Loucy (cell line): Measurements from ENCODE around the gene RNF40.

Experiments
- H2AFZ ChIP-seq: fragments of 200-600 bp; sonication (generic); 2 replicates; pipeline ENCODE4 v1.6.0; 2016; ENCODE audit warnings: antibody characterized with exemption, mild to moderate bottlenecking, low read length, moderate library complexity
- H3F3A ChIP-seq: fragments of 200-600 bp; 2 replicates; pipeline ENCODE4 v1.6.0; 2016; ENCODE audit warnings: antibody characterized with exemption, low read depth, mild to moderate bottlenecking
- H3K27me3 ChIP-seq: fragments of 200-600 bp; sonication (generic); 2 replicates; pipeline ENCODE4 v1.6.1; 2014; ENCODE audit warnings: low read length, mild to moderate bottlenecking; ENCODE audit not compliant: insufficient read depth, poor library complexity, severe bottlenecking
- H3K36me3 ChIP-seq: fragments of 200-600 bp; sonication (generic); 2 replicates; pipeline ENCODE4 v1.6.1; 2016; ENCODE audit warnings: low read length; ENCODE audit not compliant: insufficient read depth
- H3K4me1 ChIP-seq: fragments of 200-600 bp; sonication (generic); 2 replicates; pipeline ENCODE4 v1.5.1; 2014; ENCODE audit warnings: low read length, mild to moderate bottlenecking; ENCODE audit not compliant: insufficient read depth, poor library complexity, severe bottlenecking
- H3K4me2 ChIP-seq: fragments of 200-600 bp; sonication (generic); 2 replicates; pipeline ENCODE4 v1.6.0; 2014; ENCODE audit warnings: antibody characterized with exemption, low read length, low read depth, mild to moderate bottlenecking; ENCODE audit not compliant: poor library complexity, severe bottlenecking
- H3K4me3 ChIP-seq: fragments of 200-600 bp; sonication (generic); 2 replicates; pipeline ENCODE4 v1.5.1; 2014; ENCODE audit warnings: low read length, mild to moderate bottlenecking, mixed read lengths; ENCODE audit not compliant: poor library complexity, severe bottlenecking
- H3K79me2 ChIP-seq: fragments of 200-600 bp; sonication (generic); 2 replicates; pipeline ENCODE4 v1.6.1; 2014; ENCODE audit warnings: low read length; ENCODE audit not compliant: insufficient read depth
- H3K9ac ChIP-seq: fragments of 200-600 bp; sonication (generic); 2 replicates; pipeline ENCODE4 v1.6.0; 2014; ENCODE audit warnings: mild to moderate bottlenecking, low read depth, low read length, moderate library complexity; ENCODE audit not compliant: poor library complexity, severe bottlenecking
- H3K9me2 ChIP-seq: fragments of 200-600 bp; sonication (generic); replicated peaks from 2 replicates; pipeline ENCODE4 v1.6.1; 2016; ENCODE audit warnings: low read depth, low read length, mixed read lengths
- H3K9me3 ChIP-seq: fragments of 200-600 bp; sonication (generic); 2 replicates; pipeline ENCODE4 v1.6.1; 2014; ENCODE audit warnings: mild to moderate bottlenecking, antibody characterized with exemption, low read length, low read depth; ENCODE audit not compliant: insufficient read depth
- H4K20me1 ChIP-seq: fragments of 200-600 bp; sonication (generic); 2 replicates; pipeline ENCODE4 v1.6.0; 2014; ENCODE audit warnings: antibody characterized with exemption, low read length, mild to moderate bottlenecking; ENCODE audit not compliant: insufficient read depth, poor library complexity, severe bottlenecking
- EZH2phosphoT487 ChIP-seq: fragments of 200-600 bp; IDR thresholded peaks from 2 replicates; pipeline ENCODE4 v1.6.1; 2018; ENCODE audit warnings: antibody characterized with exemption, mild to moderate bottlenecking, moderate library complexity, borderline replicate concordance
- TF ChIP-seq, protein P1 (sequence below): fragments of 200-600 bp; sonication (generic); conservative IDR thresholded peaks from 2 replicates; pipeline ENCODE4 v1.5.1; 2014; ENCODE audit warnings: mild to moderate bottlenecking, antibody characterized with exemption, low read length

RNF40 gene

GRCh38 chr16:30768583-30769181 is 6.6 kb downstream of the RNF40 start:
- H3K9ac ChIP-seq: no peak overlapping the region

GRCh38 chr16:30769379-30770089 is 7.4 kb downstream of the RNF40 start:
- Histone ChIP-seq H3K4me1 (no peaks in the 10 kb centered on the region), H3K9ac (no peak overlapping the region), H4K20me1 (peaks cover 4% of the 10 kb centered on the region), H3K4me3 (no peak overlapping the region), H3K9me3 (no peaks in the 10 kb centered on the region), H3K79me2 (peaks cover 4% of the 10 kb centered on the region; the same call in 1 of the 2 replicates), H3K27me3 (no peaks in the 10 kb centered on the region), H3F3A (no peaks in the 10 kb centered on the region), H3K36me3 (peaks cover 92% of the 10 kb centered on the region; the same call in 1 of the 2 replicates), H2AFZ (no peak overlapping the region), H3K9me2 (no peaks in the 10 kb centered on the region), H3K4me2 (no peak overlapping the region)
- TF ChIP-seq, protein P1, sequence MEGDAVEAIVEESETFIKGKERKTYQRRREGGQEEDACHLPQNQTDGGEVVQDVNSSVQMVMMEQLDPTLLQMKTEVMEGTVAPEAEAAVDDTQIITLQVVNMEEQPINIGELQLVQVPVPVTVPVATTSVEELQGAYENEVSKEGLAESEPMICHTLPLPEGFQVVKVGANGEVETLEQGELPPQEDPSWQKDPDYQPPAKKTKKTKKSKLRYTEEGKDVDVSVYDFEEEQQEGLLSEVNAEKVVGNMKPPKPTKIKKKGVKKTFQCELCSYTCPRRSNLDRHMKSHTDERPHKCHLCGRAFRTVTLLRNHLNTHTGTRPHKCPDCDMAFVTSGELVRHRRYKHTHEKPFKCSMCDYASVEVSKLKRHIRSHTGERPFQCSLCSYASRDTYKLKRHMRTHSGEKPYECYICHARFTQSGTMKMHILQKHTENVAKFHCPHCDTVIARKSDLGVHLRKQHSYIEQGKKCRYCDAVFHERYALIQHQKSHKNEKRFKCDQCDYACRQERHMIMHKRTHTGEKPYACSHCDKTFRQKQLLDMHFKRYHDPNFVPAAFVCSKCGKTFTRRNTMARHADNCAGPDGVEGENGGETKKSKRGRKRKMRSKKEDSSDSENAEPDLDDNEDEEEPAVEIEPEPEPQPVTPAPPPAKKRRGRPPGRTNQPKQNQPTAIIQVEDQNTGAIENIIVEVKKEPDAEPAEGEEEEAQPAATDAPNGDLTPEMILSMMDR: no peak
- no peak for TF ChIP-seq EZH2phosphoT487

More at GRCh38 chr16:30768583-30769181, 6.6 kb downstream of the RNF40 start:
- Histone ChIP-seq H3F3A (no peaks in the 10 kb centered on the region), H4K20me1 (peaks cover 13% of the 10 kb centered on the region), H3K4me2 (no peak overlapping the region), H3K36me3 (peaks cover 91% of the 10 kb centered on the region; the same call in 1 of the 2 replicates), H3K9me3 (no peaks in the 10 kb centered on the region), H3K79me2 (peaks cover 13% of the 10 kb centered on the region; the same call in 1 of the 2 replicates), H3K27me3 (no peaks in the 10 kb centered on the region), H2AFZ (no peak overlapping the region), H3K4me3 (no peak overlapping the region), H3K9me2 (no peaks in the 10 kb centered on the region), H3K4me1 (peaks cover 6% of the 10 kb centered on the region)
- no peak for TF ChIP-seq EZH2phosphoT487
- TF ChIP-seq, protein P1: no peak

GRCh38 chr16:30771726-30772125 is 9.6 kb downstream of the RNF40 start:
- Histone ChIP-seq H3K27me3 (no peaks in the 10 kb centered on the region), H4K20me1 (no peaks in the 10 kb centered on the region), H2AFZ (no peak overlapping the region), H3K79me2 (no peaks in the 10 kb centered on the region), H3K9ac (no peak overlapping the region), H3K4me2 (no peak overlapping the region), H3K36me3 (peaks cover 70% of the 10 kb centered on the region; the same call in 1 of the 2 replicates), H3K9me3 (no peaks in the 10 kb centered on the region), H3K4me1 (no peaks in the 10 kb centered on the region), H3K4me3 (no peak overlapping the region), H3F3A (no peaks in the 10 kb centered on the region), H3K9me2 (no peaks in the 10 kb centered on the region)
- TF ChIP-seq, protein P1: no peak
- no peak for TF ChIP-seq EZH2phosphoT487
